HEK293 (cell line): Measurements from ENCODE around the gene PPARA.

Experiments
- CTCF ChIA-PET: fragments of 350-600 bp; formaldehyde crosslinking; extraction: SDS; loops from one replicate; lab custom pipeline; 2021; ENCODE audit warnings: antibody characterized with exemption; lab: Yijun Ruan, JAX
- POLR2A ChIA-PET: fragments of 300-600 bp; formaldehyde crosslinking; extraction: SDS; loops from one replicate; lab custom pipeline; 2020; ENCODE audit warnings: antibody characterized with exemption, inconsistent platforms; lab: Yijun Ruan, JAX
- H3K27ac ChIP-seq: fragments of 200-500 bp; sonication (Bioruptor generic); 2 replicates; pipeline ENCODE4 v1.5.1; 2014; ENCODE audit warnings: low read depth, low read length, control low read depth, inconsistent platforms; ENCODE audit errors: extremely low read depth
- H3K36me3 ChIP-seq, 2 experiments: fragments of 200-500 bp in 1 of 2; sonication (Bioruptor generic) in 1 of 2; 1 replicate in 1 of 2; 2 replicates in 1 of 2; pipeline ENCODE4 v1.5.1; 2014 to 2017; ENCODE audit warnings: inconsistent platforms in 2 of 2, low read length in 2 of 2; ENCODE audit not compliant: control insufficient read depth in 2 of 2, insufficient read depth in 1 of 2
- H3K4me1 ChIP-seq: fragments of 200-500 bp; sonication (Bioruptor generic); 2 replicates; pipeline ENCODE4 v1.5.1; 2014; ENCODE audit warnings: mild to moderate bottlenecking, low read length, inconsistent platforms; ENCODE audit not compliant: control insufficient read depth, insufficient read depth
- H3K4me3 ChIP-seq: 2 replicates; pipeline ENCODE4 v1.5.1; 2011; ENCODE audit warnings: low read depth, mild to moderate bottlenecking, control low read depth, low read length, moderate library complexity
- H3K9me3 ChIP-seq: fragments of 200-500 bp; sonication (Bioruptor generic); 2 replicates; pipeline ENCODE4 v1.5.1; 2014; ENCODE audit warnings: low read depth, low read length, inconsistent platforms; ENCODE audit not compliant: control insufficient read depth, insufficient read depth
- GLI4 ChIP-seq: fragments of 450-650 bp; formaldehyde crosslinking; IDR thresholded peaks from 2 replicates; pipeline ENCODE4 v1.5.1; 2016; ENCODE audit warnings: missing biosample characterization, missing genetic modification characterization
- KLF9 ChIP-seq: fragments of 450-650 bp; formaldehyde crosslinking; IDR thresholded peaks from 2 replicates; pipeline ENCODE4 v1.5.1; 2016; ENCODE audit warnings: missing biosample characterization, missing genetic modification characterization, low read depth
- MEIS1 ChIP-seq: sonication (generic); formaldehyde crosslinking; IDR thresholded peaks from 2 replicates; pipeline ENCODE4 v1.8.1; 2022; ENCODE audit warnings: missing genetic modification reagents, mild to moderate bottlenecking, borderline replicate concordance
- PRDM1 ChIP-seq: fragments of 450-650 bp; formaldehyde crosslinking; IDR thresholded peaks from 2 replicates; pipeline ENCODE4; 2016; ENCODE audit warnings: missing biosample characterization, missing genetic modification characterization
- WT1 ChIP-seq: fragments of 450-650 bp; formaldehyde crosslinking; IDR thresholded peaks from 2 replicates; pipeline ENCODE4 v1.5.1; 2016; ENCODE audit warnings: missing biosample characterization, missing genetic modification characterization
- ZBTB1 ChIP-seq: fragments of 450-650 bp; formaldehyde crosslinking; IDR thresholded peaks from 2 replicates; pipeline ENCODE4 v1.5.1; 2016; ENCODE audit warnings: missing biosample characterization, missing genetic modification characterization
- ZBTB10 ChIP-seq: fragments of 450-650 bp; formaldehyde crosslinking; IDR thresholded peaks from 2 replicates; pipeline ENCODE4 v1.5.1; 2016; ENCODE audit warnings: missing biosample characterization, missing genetic modification characterization
- ZBTB17 ChIP-seq: fragments of 450-650 bp; formaldehyde crosslinking; IDR thresholded peaks from 2 replicates; pipeline ENCODE4 v1.5.1; 2016; ENCODE audit warnings: missing biosample characterization, missing genetic modification characterization
- ZBTB7A ChIP-seq: fragments of 450-650 bp; formaldehyde crosslinking; IDR thresholded peaks from 2 replicates; pipeline ENCODE4 v1.5.1; 2016; ENCODE audit warnings: low read depth, missing biosample characterization, missing genetic modification characterization
- ZNF2 ChIP-seq: fragments of 450-650 bp; formaldehyde crosslinking; IDR thresholded peaks from 2 replicates; pipeline ENCODE4 v1.5.1; 2016; ENCODE audit warnings: missing biosample characterization, missing genetic modification characterization
- ZNF26 ChIP-seq: fragments of 450-650 bp; formaldehyde crosslinking; IDR thresholded peaks from 2 replicates; pipeline ENCODE4 v1.5.1; 2016; ENCODE audit warnings: missing biosample characterization, missing genetic modification characterization
- ZNF266 ChIP-seq: fragments of 450-650 bp; formaldehyde crosslinking; IDR thresholded peaks from 2 replicates; pipeline ENCODE4 v1.5.1; 2016; ENCODE audit warnings: missing biosample characterization, missing genetic modification characterization, low read depth
- ZNF394 ChIP-seq: fragments of 450-650 bp; formaldehyde crosslinking; IDR thresholded peaks from 2 replicates; pipeline ENCODE4 v1.5.1; 2016; ENCODE audit warnings: missing biosample characterization, missing genetic modification characterization, mild to moderate bottlenecking, moderate library complexity, borderline replicate concordance
- ZNF580 ChIP-seq: fragments of 450-650 bp; formaldehyde crosslinking; IDR thresholded peaks from 2 replicates; pipeline ENCODE4 v1.5.1; 2016; ENCODE audit warnings: missing biosample characterization, missing genetic modification characterization
- ZNF624 ChIP-seq: fragments of 450-650 bp; formaldehyde crosslinking; IDR thresholded peaks from 2 replicates; pipeline ENCODE4 v1.5.1; 2017; ENCODE audit warnings: missing biosample characterization, missing genetic modification characterization
- ZNF777 ChIP-seq: fragments of 450-650 bp; formaldehyde crosslinking; IDR thresholded peaks from 2 replicates; pipeline ENCODE4 v1.5.1; 2017; ENCODE audit warnings: missing biosample characterization, missing genetic modification characterization, borderline replicate concordance
- ZNF837 ChIP-seq: fragments of 450-650 bp; formaldehyde crosslinking; IDR thresholded peaks from 2 replicates; pipeline ENCODE4 v1.5.1; 2016; ENCODE audit warnings: missing biosample characterization, missing genetic modification characterization
- ZSCAN16 ChIP-seq: fragments of 450-650 bp; formaldehyde crosslinking; IDR thresholded peaks from 2 replicates; pipeline ENCODE4 v1.5.1; 2016; ENCODE audit warnings: missing biosample characterization, missing genetic modification characterization
- ZSCAN23 ChIP-seq: fragments of 450-650 bp; formaldehyde crosslinking; IDR thresholded peaks from 2 replicates; pipeline ENCODE4 v1.5.1; 2016; ENCODE audit warnings: missing biosample characterization, missing genetic modification characterization
- TF ChIP-seq, protein P1 (sequence below): fragments of 450-650 bp; formaldehyde crosslinking; IDR thresholded peaks from 2 replicates; pipeline ENCODE4 v1.5.1; 2016; ENCODE audit warnings: missing biosample characterization, missing genetic modification characterization
- TF ChIP-seq, protein P2 (sequence below): fragments of 450-650 bp; formaldehyde crosslinking; IDR thresholded peaks from 2 replicates; pipeline ENCODE4 v1.5.1; 2017; ENCODE audit warnings: missing biosample characterization, missing genetic modification characterization

The PPARA gene

DNA sequence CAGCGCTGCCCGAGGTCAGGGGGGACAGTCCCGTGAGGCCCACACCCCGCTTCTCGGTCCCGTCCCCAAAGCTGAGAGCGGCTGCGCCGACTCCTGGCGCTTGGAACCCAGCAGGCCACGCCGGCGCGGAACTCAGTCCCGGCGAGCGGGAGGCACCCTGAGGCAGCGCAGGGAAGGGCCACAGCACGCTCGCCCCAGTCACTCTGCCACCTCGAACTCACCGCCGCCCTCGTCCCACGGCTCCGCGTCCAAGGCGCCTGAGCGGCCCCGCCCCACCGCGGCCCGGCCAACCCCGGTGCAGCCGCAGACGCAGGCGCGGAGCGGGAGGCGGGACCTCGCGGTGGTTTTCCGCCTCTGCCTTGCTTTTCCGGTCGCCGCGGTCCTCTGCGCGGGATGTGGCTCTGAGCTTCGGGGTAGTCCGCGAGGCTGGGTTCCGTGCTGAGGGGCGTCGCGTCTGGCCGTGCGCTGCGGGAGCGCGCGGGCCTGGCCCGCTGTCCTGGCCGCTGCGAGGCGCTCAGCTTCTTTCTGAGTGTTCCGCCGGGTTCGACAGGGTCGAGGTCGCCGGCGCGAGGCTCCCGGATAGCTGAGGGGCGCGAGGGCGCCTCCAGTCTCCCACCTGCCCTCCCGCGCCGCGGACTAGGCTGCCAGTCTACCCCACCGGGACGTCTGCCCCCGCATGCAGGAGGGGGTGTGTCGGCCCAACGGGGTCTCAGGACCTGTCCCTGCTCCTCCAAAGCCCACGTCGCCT lies 99.9 kb downstream of the PPARA start, which contains the start of gene CDPF1 (continued):
- TF ChIP-seq MEIS1 (CRISPR knock-in tag) = no peak
- peak; percentile 77 for TF ChIP-seq ZBTB17 (tag by site-specific recombination)
- peak; percentile 94 for TF ChIP-seq ZNF580 (tag by site-specific recombination)
- TF ChIP-seq, protein P1, sequence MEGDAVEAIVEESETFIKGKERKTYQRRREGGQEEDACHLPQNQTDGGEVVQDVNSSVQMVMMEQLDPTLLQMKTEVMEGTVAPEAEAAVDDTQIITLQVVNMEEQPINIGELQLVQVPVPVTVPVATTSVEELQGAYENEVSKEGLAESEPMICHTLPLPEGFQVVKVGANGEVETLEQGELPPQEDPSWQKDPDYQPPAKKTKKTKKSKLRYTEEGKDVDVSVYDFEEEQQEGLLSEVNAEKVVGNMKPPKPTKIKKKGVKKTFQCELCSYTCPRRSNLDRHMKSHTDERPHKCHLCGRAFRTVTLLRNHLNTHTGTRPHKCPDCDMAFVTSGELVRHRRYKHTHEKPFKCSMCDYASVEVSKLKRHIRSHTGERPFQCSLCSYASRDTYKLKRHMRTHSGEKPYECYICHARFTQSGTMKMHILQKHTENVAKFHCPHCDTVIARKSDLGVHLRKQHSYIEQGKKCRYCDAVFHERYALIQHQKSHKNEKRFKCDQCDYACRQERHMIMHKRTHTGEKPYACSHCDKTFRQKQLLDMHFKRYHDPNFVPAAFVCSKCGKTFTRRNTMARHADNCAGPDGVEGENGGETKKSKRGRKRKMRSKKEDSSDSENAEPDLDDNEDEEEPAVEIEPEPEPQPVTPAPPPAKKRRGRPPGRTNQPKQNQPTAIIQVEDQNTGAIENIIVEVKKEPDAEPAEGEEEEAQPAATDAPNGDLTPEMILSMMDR = peak; percentile 77

DNA sequence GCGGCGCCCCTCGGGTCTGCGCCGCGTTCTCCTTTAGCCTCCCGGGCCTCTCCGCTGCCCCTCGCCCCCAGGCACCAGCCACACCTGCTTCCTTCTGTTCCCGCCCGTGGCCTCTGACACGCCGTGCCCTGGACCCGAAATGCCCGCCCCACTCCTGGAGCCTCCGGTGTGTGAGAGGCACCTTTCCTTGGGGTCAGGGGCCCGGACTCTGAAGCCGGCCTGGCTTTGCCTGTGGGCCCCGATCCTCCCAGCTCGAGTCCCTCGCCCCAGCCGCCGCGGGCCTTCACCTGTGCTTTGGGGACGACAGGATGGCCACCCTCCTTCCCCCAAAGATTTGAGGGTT lies 100.4 kb downstream of the PPARA start:
- H3K27ac ChIP-seq = peak overlapping the region; percentile 90; the same call in 1 of the 2 replicates
- CTCF ChIA-PET = interaction anchor here (0.6 to 1.1 kb wide), 3 partner anchors 20 to 243 kb away, joined by 3 to 7 read pairs (median 4); no protein-coding TSS in a partner anchor

DNA sequence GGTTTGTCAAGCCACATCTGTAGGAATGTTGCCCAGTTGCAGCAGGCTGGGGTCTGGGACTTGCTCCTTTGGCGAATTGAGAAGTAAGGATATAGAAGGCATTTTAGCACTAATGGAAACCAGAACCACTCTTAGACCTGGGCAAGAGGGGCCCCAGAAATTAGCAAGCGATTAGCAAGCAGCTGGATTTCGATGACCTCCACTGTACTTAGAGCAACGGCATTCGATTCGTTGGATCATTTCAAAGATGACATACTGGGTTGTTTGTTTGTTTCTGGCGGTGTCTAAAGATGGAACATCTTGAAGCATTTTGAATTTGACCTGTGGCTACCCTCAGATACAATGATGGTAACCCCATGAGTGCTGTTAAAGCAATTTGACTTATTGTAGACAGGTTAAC lies 100.9 kb downstream of the PPARA start:
- ChIA-PET CTCF (no interaction called here), POLR2A (no interaction called here)
- Histone ChIP-seq H3K9me3 (no peaks in the 10 kb centered on the region), H3K36me3 (peaks cover 0 to 9% of the 10 kb centered on the region in 2 experiments; a peak in 1 of 3 replicates), H3K4me3 (no peak overlapping the region), H3K4me1 (peaks cover 3% of the 10 kb centered on the region; the same call in 1 of the 2 replicates), H3K27ac (no peak overlapping the region)
- TF ChIP-seq ZSCAN16 (tag by site-specific recombination) (no peak), ZNF2 (no peak), ZBTB7A (tag by site-specific recombination) (no peak), ZNF624 (no peak), ZBTB1 (tag by site-specific recombination) (no peak), ZNF266 (tag by site-specific recombination) (no peak), ZNF26 (tag by site-specific recombination) (no peak), ZNF837 (tag by site-specific recombination) (no peak), WT1 (tag by site-specific recombination) (no peak), ZSCAN23 (no peak), ZBTB10 (tag by site-specific recombination) (no peak), PRDM1 (tag by site-specific recombination) (no peak), ZNF394 (tag by site-specific recombination) (no peak)
- TF ChIP-seq, protein P2, sequence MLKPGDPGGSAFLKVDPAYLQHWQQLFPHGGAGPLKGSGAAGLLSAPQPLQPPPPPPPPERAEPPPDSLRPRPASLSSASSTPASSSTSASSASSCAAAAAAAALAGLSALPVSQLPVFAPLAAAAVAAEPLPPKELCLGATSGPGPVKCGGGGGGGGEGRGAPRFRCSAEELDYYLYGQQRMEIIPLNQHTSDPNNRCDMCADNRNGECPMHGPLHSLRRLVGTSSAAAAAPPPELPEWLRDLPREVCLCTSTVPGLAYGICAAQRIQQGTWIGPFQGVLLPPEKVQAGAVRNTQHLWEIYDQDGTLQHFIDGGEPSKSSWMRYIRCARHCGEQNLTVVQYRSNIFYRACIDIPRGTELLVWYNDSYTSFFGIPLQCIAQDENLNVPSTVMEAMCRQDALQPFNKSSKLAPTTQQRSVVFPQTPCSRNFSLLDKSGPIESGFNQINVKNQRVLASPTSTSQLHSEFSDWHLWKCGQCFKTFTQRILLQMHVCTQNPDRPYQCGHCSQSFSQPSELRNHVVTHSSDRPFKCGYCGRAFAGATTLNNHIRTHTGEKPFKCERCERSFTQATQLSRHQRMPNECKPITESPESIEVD (tag by site-specific recombination) = no peak

More for the DNA sequence above, 100.4 kb downstream of the PPARA start:
- POLR2A ChIA-PET = interaction anchor here (0.6 to 3.9 kb wide), 8 partner anchors 9 to 50 kb away, joined by 3 to 33 read pairs (median 4); partner anchors contain the start of genes GTSE1 and TTC38
- H3K36me3 ChIP-seq = peaks cover 0 to 11% of the 10 kb centered on the region in 2 experiments; a peak in 1 of 3 replicates
- no peaks in the 10 kb centered on the region for H3K9me3 ChIP-seq
- H3K4me3 ChIP-seq = peak overlapping the region; percentile 84
- TF ChIP-seq KLF9 (0 out of 2 replicates have a peak, but pooled peaks have one; percentile 17), GLI4 (tag by site-specific recombination) (no peak), ZNF777 (tag by site-specific recombination) (0 out of 2 replicates have a peak, but pooled peaks have one; percentile 1)
- TF ChIP-seq, all 188 proteins: peak for 2
- peaks cover 3% of the 10 kb centered on the region; the same call in 1 of the 2 replicates for H3K4me1 ChIP-seq
